Measurements from ENCODE around the gene APOBR. TPM values are rescaled to one million over a fixed set of nuclear protein-coding genes. Genes with fewer than 3 reads are reported as not detected.

The APOBR gene
- total and polyA plus RNA-seq, 7 experiments from 2014 or later = 0.22 to 28.8 (median 4.5) TPM

DNA sequence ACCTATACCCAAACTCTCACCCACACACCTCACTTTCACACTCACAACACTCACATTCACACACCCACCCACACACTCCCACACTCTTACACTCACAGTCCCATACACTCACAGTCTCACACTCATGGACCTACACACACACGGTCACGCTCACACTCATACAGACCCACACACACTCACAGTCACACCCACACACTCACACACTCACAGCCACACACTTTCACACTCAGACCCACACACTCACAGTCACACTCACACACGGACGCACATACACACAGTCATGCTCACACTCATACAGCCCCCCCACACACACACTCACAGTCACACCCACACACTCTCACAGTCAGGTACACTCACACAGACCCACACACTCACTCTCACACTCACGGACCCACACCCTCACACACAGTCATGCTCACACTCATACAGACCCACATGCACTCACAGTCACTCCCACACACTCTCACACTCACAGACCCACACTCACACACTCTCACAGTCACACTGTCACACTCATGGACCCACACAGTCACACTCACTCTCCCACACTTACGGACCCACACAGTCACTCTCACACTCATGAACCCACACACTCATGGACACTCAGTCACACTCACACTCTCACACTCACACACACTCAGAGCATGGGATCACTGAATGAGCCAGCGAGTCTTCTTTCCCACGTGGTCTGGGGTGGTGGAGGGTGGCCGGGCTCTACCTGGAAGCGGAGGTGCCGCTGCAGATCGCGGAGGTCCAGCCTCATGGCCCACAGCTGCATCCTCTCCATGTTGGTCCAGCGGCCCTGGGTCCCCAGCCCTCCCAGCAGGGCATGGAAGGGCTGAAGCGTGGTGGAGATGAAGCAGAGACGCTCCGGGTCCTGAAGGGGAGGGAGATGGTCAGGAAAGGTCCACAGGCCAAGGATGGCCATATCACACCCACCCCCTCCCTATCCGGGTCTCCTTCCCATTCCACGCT is 7.1 kb downstream of the APOBR start:
- ATAC-seq (peak; percentile 21), DNase-seq (no peak)
- intact Hi-C loops (cut with micrococcal nuclease) = no loop called here
- H3K9me3 Mint-ChIP-seq = no peaks in the 10 kb centered on the region
- peaks cover 12 to 26% (median 18%) of the 10 kb centered on the region in 7 donors for H3K4me1 Mint-ChIP-seq
- peaks cover 0 to 17% (median 0%) of the 10 kb centered on the region in 5 donors for H3K36me3 Mint-ChIP-seq
- H3K27ac Mint-ChIP-seq = no peak overlapping the region
- ChIA-PET POLR2A (no interaction called here), CTCF (no interaction called here)
- H3K27ac ChIP-seq (ENCODE audit: low read depth, low read length) = no peak overlapping the region
- H3K4me3 ChIP-seq (ENCODE audit: low read length) = no peak overlapping the region
- H3K27me3 Mint-ChIP-seq = peaks cover 0 to 10% (median 0%) of the 10 kb centered on the region in 5 donors
- H3K9me3 ChIP-seq (ENCODE audit: control insufficient read depth in 2 of 3, low read length in 3 of 3) = no peaks in the 10 kb centered on the region
- H3K36me3 ChIP-seq (ENCODE audit: control insufficient read depth in 2 of 3, insufficient read depth in 3 of 3, low read length in 3 of 3) = peaks cover 0 to 6% (median 0%) of the 10 kb centered on the region in 3 experiments
- H3K27me3 ChIP-seq (ENCODE audit: control insufficient read depth in 2 of 2, insufficient read depth in 2 of 2, low read length in 2 of 2) = no peaks in the 10 kb centered on the region
- H3K4me1 ChIP-seq (ENCODE audit: control insufficient read depth in 2 of 2, insufficient read depth in 2 of 2, low read length in 2 of 2) = peaks cover 0 to 2% of the 10 kb centered on the region in 2 donors
- H3K4me3 Mint-ChIP-seq = no peak overlapping the region

DNA sequence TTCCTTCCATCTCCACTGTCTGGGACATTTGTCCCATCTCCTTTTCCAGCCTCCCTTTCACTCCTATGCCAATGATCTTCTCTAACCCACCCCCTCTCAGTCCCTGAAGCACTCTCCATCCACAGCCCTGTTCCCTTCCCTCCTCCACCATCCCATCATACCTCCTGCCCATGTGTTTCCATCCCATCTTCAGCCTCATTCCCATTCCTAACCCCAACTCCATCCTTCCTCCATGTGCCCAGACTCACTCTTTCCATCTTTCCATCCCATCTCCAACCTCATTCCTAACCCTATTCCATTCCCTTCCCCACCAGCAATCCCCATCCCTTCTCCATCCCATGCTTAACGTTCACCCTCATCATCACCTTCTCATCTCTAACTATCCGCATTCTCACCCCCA is 7.8 kb downstream of the APOBR start:
- no peak overlapping the region for H3K4me3 Mint-ChIP-seq
- POLR2A ChIA-PET = no interaction called here
- no peak overlapping the region for H3K27ac ChIP-seq (ENCODE audit: low read depth, low read length)
- no peaks in the 10 kb centered on the region for H3K9me3 ChIP-seq (ENCODE audit: control insufficient read depth in 2 of 3, low read length in 3 of 3)
- H3K36me3 ChIP-seq (ENCODE audit: control insufficient read depth in 2 of 3, insufficient read depth in 3 of 3, low read length in 3 of 3) = peaks cover 0 to 6% (median 0%) of the 10 kb centered on the region in 3 experiments
- H3K9me3 Mint-ChIP-seq = no peaks in the 10 kb centered on the region
- intact Hi-C loops (cut with micrococcal nuclease) = no loop called here
- no peak for DNase-seq
- peaks cover 0 to under 1% of the 10 kb centered on the region in 2 donors for H3K4me1 ChIP-seq (ENCODE audit: control insufficient read depth in 2 of 2, insufficient read depth in 2 of 2, low read length in 2 of 2)
- peaks cover 0 to 10% (median 0%) of the 10 kb centered on the region in 5 donors for H3K36me3 Mint-ChIP-seq
- no peaks in the 10 kb centered on the region for H3K27me3 ChIP-seq (ENCODE audit: control insufficient read depth in 2 of 2, insufficient read depth in 2 of 2, low read length in 2 of 2)
- peaks cover 5 to 23% (median 15%) of the 10 kb centered on the region in 7 donors for H3K4me1 Mint-ChIP-seq
- no peak for ATAC-seq
- peaks cover 0 to 13% (median 0%) of the 10 kb centered on the region in 5 donors for H3K27me3 Mint-ChIP-seq
- H3K4me3 ChIP-seq (ENCODE audit: low read length) = no peak overlapping the region
- no peak overlapping the region for H3K27ac Mint-ChIP-seq
- CTCF ChIA-PET = interaction anchor here (0.6 kb wide), 1 partner anchor 26 kb away, joined by 3 read pairs; no protein-coding TSS in a partner anchor

GRCh38 chr16:28503470-28504259 is 9.2 kb downstream of the APOBR start:
- H3K9me3 Mint-ChIP-seq = no peaks in the 10 kb centered on the region
- Histone ChIP-seq H3K36me3 (ENCODE audit: control insufficient read depth in 2 of 3, insufficient read depth in 3 of 3, low read length in 3 of 3) (no peaks in the 10 kb centered on the region), H3K27ac (ENCODE audit: low read depth, low read length) (no peak overlapping the region), H3K27me3 (ENCODE audit: control insufficient read depth in 2 of 2, insufficient read depth in 2 of 2, low read length in 2 of 2) (no peaks in the 10 kb centered on the region), H3K4me1 (ENCODE audit: control insufficient read depth in 2 of 2, insufficient read depth in 2 of 2, low read length in 2 of 2) (peaks cover 10% of the 10 kb centered on the region in 2 donors), H3K4me3 (ENCODE audit: low read length) (no peak overlapping the region), H3K9me3 (ENCODE audit: control insufficient read depth in 2 of 3, low read length in 3 of 3) (no peaks in the 10 kb centered on the region)
- intact Hi-C loops (cut with micrococcal nuclease) = no loop called here
- ChIA-PET CTCF (interaction anchor here (0.6 to 1.1 kb wide), 2 partner anchors 9 to 13 kb away, joined by 4 to 5 read pairs; partner anchors contain the start of gene APOBR), POLR2A (interaction anchor here (0.9 kb wide), 2 partner anchors 50 to 370 kb away, joined by 3 read pairs; partner anchors contain the start of gene SGF29)
- no peak overlapping the region for H3K4me3 Mint-ChIP-seq
- no peak for DNase-seq
- H3K27me3 Mint-ChIP-seq = peaks cover 0 to 13% (median 0%) of the 10 kb centered on the region in 5 donors
- H3K27ac Mint-ChIP-seq = peak overlapping the region in 4 of 9 donors; percentile 17 to 65 (median 58)
- H3K36me3 Mint-ChIP-seq = peaks cover 0 to 7% (median 0%) of the 10 kb centered on the region in 5 donors
- H3K4me1 Mint-ChIP-seq = peaks cover 6 to 31% (median 21%) of the 10 kb centered on the region in 7 donors
- no peak for ATAC-seq

GRCh38 chr16:28504707-28505404 is 10.4 kb downstream of the APOBR start:
- H3K27me3 ChIP-seq (ENCODE audit: control insufficient read depth in 2 of 2, insufficient read depth in 2 of 2, low read length in 2 of 2) = no peaks in the 10 kb centered on the region
- no peaks in the 10 kb centered on the region for H3K9me3 ChIP-seq (ENCODE audit: control insufficient read depth in 2 of 3, low read length in 3 of 3)
- POLR2A ChIA-PET = interaction anchor here (0.7 kb wide), 1 partner anchor 220 kb away, joined by 3 read pairs; no protein-coding TSS in a partner anchor
- peaks cover 0 to 3% (median 0%) of the 10 kb centered on the region in 5 donors for H3K36me3 Mint-ChIP-seq
- CTCF ChIA-PET = no interaction called here
- peaks cover 0 to 13% (median 0%) of the 10 kb centered on the region in 5 donors for H3K27me3 Mint-ChIP-seq
- H3K4me1 Mint-ChIP-seq = peaks cover 6 to 30% (median 21%) of the 10 kb centered on the region in 7 donors
- peaks cover 10% of the 10 kb centered on the region in 2 donors for H3K4me1 ChIP-seq (ENCODE audit: control insufficient read depth in 2 of 2, insufficient read depth in 2 of 2, low read length in 2 of 2)
- H3K9me3 Mint-ChIP-seq = no peaks in the 10 kb centered on the region
- H3K4me3 ChIP-seq (ENCODE audit: low read length) = no peak overlapping the region
- no peak overlapping the region for H3K4me3 Mint-ChIP-seq
- H3K27ac ChIP-seq (ENCODE audit: low read depth, low read length) = no peak overlapping the region
- H3K27ac Mint-ChIP-seq = no peak overlapping the region
- ATAC-seq = no peak
- intact Hi-C loops (cut with micrococcal nuclease) = no loop called here
- H3K36me3 ChIP-seq (ENCODE audit: control insufficient read depth in 2 of 3, insufficient read depth in 3 of 3, low read length in 3 of 3) = no peaks in the 10 kb centered on the region
- DNase-seq = no peak

- Mint-ChIP-seq H3K27me3 (peaks cover 0 to 13% (median 0%) of the 10 kb centered on the region in 5 donors), H3K36me3 (no peaks in the 10 kb centered on the region), H3K9me3 (no peaks in the 10 kb centered on the region), H3K4me1 (peaks cover 6 to 24% (median 19%) of the 10 kb centered on the region in 7 donors), H3K4me3 (no peak overlapping the region), H3K27ac (peak overlapping the region in 4 of 9 donors; percentile 53 to 83 (median 71))
- CTCF ChIA-PET = no interaction called here
- DNase-seq (no peak), ATAC-seq (no peak)
- H3K4me1 ChIP-seq (ENCODE audit: control insufficient read depth in 2 of 2, insufficient read depth in 2 of 2, low read length in 2 of 2) = peaks cover 10% of the 10 kb centered on the region in 2 donors
- POLR2A ChIA-PET = no interaction called here
- no peaks in the 10 kb centered on the region for H3K9me3 ChIP-seq (ENCODE audit: control insufficient read depth in 2 of 3, low read length in 3 of 3)
- intact Hi-C loops (cut with micrococcal nuclease) = no loop called here
- no peaks in the 10 kb centered on the region for H3K36me3 ChIP-seq (ENCODE audit: control insufficient read depth in 2 of 3, insufficient read depth in 3 of 3, low read length in 3 of 3)
- no peak overlapping the region for H3K27ac ChIP-seq (ENCODE audit: low read depth, low read length)
- H3K27me3 ChIP-seq (ENCODE audit: control insufficient read depth in 2 of 2, insufficient read depth in 2 of 2, low read length in 2 of 2) = no peaks in the 10 kb centered on the region
- no peak overlapping the region for H3K4me3 ChIP-seq (ENCODE audit: low read length)
Measured at GRCh38 chr16:28505489-28506137, 11.2 kb downstream of the APOBR start.
